CD4-positive, alpha-beta T cell treated with Interferon gamma for 1 hour (primary cell): Measurements from ENCODE around the gene TCTN1.
"Not testable (repeated sequence)": the region's sequence is repeated elsewhere in the genome, so short reads cannot be mapped to it uniquely, and the experiment has no call there.

ENCODE experiments used
- DNase-seq: peaks from one replicate; pipeline ENCODE4 v3.0.0-alpha.2; 2020

Gene TCTN1

GRCh38 chr12:110587102-110587501, 26.8 kb upstream of the TCTN1 start:
- DNase-seq: not testable (repeated sequence)

GRCh38 chr12:110590059-110590458, 23.9 kb upstream of the TCTN1 start:
- no peak for DNase-seq

- no peak for DNase-seq
Observed at GRCh38 chr12:110590806-110591326, 23.1 kb upstream of the TCTN1 start.

GRCh38 chr12:110591451-110592051, 22.4 kb upstream of the TCTN1 start:
- no peak for DNase-seq

GRCh38 chr12:110592078-110592477, 21.9 kb upstream of the TCTN1 start:
- DNase-seq: no peak

- DNase-seq: not testable (repeated sequence)
Observed at GRCh38 chr12:110592919-110593318, 21.0 kb upstream of the TCTN1 start.

- no peak for DNase-seq
Observed at GRCh38 chr12:110597885-110598284, 16.0 kb upstream of the TCTN1 start.

- no peak for DNase-seq
Observed at GRCh38 chr12:110599334-110599733, 14.6 kb upstream of the TCTN1 start.

GRCh38 chr12:110600254-110600653, 13.7 kb upstream of the TCTN1 start:
- DNase-seq: no peak

GRCh38 chr12:110602085-110602814, 11.7 kb upstream of the TCTN1 start:
- DNase-seq: peak; percentile 49

- no peak for DNase-seq
Observed at GRCh38 chr12:110606253-110606611, 7.7 kb upstream of the TCTN1 start.

GRCh38 chr12:110613071-110613770, 708 bp upstream of the TCTN1 start:
- no peak for DNase-seq

- DNase-seq: no peak
Observed at GRCh38 chr12:110615171-110615570, 1.2 kb downstream of the TCTN1 start.

GRCh38 chr12:110616471-110617115, 2.7 kb downstream of the TCTN1 start:
- DNase-seq: no peak

GRCh38 chr12:110619534-110619953, 5.6 kb downstream of the TCTN1 start:
- DNase-seq: peak; percentile 20

GRCh38 chr12:110622582-110622981, 8.7 kb downstream of the TCTN1 start:
- no peak for DNase-seq

- DNase-seq: no peak
Observed at GRCh38 chr12:110627500-110628195, 13.7 kb downstream of the TCTN1 start.

GRCh38 chr12:110635055-110635454, 21.1 kb downstream of the TCTN1 start:
- DNase-seq: no peak

GRCh38 chr12:110636516-110636915, 22.6 kb downstream of the TCTN1 start:
- DNase-seq: peak; percentile 22

- DNase-seq: no peak
Observed at GRCh38 chr12:110637869-110638441, 24.0 kb downstream of the TCTN1 start.

- no peak for DNase-seq
Observed at GRCh38 chr12:110638796-110639195, 24.9 kb downstream of the TCTN1 start.
